HG02870 (cell line): ENCODE results near the gene MLXIP.

Source experiments
- ATAC-seq: cut with Tn5 transposase; IDR thresholded peaks from one replicate; pipeline ENCODE4 v1.9.1; 2021; ENCODE audit warnings: mild to moderate bottlenecking, moderate library complexity; ENCODE audit not compliant: unreplicated experiment

The MLXIP gene

DNA sequence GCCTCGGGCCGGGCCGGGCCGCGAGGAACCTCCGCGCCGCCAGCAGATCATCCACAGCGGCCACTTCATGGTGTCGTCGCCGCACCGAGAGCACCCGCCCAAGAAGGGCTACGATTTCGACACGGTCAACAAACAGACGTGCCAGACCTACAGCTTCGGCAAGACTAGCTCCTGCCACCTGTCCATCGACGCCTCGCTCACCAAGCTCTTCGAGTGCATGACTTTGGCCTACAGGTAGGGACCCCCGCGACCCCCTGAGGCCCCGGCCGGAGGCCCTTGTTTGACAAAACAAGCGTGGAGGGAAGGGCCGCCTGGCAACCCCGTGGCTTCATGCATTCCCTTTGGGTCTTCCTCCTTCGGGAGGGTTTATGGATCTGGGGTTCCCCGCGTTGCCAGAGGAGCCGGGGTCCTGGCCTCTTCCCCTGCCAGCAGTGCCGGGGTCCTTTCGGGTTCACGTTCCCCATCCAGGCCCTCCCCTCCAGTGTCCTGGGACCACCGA, 526 bp downstream of the MLXIP start:
- ATAC-seq = peak; percentile 13

DNA sequence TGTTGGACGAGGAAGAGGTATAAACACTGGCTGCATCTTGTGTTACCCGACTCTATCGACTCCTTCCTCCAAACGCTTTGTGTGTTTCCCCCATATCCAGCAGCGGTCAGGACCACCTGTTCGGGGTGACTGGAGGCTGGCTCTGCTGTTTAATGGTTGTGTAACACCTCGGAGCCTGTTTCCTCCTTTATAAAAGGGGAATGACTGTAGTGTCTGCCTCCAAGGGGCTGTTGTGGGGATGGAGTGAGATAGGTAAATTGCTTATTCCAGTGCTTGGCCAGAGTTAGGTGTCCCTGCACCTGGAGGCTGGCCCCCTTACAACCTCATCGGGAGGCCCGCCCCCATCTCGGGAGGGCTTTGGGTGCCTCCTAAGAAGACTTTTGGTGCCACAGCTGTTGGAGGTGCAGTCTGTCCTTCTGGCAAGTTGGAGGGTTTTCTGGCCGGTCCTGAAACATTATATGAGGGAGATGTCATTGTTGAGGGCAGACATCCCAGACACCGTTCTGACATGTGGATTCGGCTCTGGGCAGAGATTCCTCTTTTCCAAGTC, 1.1 kb downstream of the MLXIP start:
- no peak for ATAC-seq

DNA sequence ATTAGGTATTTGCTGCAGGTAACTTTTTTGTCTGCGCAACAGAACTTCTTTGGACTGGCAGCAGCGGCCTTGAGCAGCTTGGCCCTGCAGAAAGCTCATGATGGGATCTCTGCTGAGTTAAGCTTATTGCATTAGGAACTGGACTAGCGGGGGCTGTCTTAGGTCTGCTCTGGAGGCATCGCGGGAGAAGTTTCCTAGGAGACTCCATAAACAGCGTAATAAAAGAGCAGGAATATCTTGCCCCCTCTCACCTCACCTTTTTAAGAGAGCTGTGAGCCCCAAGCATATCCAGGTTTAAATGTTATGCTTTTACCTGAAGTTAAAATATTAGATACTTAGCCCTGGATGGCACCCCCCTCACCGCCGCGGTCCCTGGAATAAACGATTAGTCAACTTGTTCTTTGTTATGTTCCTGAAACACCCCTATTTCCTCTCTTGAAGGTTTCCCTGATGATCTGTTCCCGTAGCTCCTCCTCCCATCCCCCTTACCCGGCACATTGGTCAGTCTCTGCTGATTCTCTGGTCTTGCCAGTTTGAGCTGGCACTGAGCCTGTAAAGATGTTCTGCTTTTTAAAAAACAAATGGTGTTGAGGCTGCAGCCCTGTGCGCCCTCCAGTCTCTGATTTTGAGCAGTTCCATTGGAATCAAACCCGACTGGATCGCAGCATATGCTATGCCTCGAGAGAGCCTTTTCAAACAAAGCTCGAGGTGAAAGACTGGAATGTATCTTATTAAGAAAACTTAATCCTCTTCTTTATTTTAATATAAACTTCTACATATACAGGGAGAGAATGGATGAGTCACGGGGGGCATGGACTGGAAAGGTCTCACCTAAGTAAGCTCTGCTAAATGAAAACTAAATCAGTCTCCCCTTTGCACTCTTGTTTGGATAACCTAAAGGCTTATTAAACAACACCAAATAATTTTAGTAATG, 1.9 kb downstream of the MLXIP start:
- no peak for ATAC-seq

DNA sequence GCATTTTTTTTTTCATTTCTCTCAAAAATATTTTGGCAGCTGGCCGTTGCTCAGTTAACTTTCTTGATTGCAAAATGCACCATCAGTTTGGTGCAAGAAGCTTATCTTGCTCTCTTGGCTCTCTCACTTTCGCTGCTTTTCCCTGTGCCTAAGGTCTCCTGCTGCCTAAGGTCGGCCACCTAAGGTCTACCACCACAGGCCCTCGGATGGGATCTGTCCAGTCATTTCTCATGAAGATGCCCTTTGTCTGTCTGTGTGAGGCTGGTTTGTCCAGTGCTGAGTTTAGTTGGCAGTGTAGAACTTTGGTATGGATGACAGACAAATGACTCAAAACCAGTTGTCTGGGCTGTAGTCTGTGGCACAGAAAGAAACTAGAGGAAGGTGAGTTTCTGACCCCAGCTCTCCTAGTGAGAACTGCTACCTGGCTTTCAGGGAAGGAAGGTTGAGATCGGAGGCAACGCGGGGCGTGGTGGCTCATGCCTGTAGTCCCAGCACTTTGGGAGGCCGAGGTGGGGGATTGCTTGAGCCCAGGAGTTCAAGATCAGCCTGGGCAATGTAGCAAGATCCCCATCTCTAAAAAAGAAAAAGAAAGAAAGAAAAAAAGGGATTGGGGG, 2.6 kb downstream of the MLXIP start:
- no peak for ATAC-seq

DNA sequence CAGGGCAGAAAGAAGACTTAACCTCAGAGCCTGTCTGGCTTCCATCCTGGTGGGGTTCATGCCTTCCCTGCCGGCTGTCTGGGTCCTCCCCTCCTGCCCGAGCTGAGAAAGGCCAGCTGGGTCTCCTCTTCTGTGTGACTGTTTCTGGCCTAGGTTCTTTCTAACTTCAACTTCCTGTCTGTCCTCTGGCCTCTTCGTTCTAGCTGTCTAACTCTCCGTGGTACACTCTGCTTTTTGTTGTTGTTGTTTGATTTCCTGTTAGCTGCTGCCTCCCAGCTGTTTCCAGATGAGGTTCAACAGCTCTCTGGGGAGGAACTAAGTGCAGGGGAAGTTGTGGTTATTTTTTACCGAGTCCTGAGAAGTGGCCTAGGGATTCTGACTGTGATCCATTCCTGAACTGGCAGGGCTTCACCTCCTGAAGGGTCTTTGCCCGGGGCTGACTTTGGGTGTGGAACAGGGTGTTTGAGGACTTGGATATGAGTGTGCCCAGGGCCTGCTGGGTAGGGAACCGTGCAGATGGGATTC, 3.2 kb downstream of the MLXIP start:
- ATAC-seq = peak; percentile 30

DNA sequence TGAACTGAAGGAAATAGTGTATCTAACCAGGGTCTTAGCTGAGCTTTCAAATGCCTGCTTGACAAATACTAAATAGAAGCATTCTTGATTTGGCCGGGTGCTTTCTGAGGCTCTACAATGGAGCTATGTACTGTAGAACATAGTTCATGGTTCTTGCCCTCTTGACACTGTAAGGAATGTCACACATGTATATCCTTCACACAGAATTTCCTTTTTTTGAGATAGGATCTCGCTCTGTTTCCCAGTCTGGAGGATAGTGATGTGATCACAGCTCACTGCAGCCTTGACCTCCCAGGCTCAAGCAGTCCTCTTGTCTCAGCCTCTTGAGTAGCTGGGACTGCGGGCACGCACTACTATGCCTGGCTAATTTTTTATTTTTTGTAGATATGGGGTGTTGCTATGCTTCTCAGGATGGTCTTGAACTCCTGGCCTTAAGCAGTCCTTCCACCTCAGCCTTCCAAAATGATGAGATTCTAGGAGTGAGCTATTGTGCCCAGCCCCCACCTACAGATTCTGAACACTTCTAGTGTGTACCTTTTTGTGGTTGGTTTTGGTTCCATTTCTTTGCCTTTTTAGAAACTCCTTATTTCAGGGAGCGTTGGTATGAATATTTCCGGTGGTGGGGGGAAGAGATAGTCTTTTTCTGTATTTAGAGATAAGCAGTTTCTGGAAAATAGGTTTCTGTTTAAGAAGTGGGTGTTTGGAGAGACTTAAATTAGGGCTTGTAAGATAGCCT, 4.2 kb downstream of the MLXIP start:
- no peak for ATAC-seq

DNA sequence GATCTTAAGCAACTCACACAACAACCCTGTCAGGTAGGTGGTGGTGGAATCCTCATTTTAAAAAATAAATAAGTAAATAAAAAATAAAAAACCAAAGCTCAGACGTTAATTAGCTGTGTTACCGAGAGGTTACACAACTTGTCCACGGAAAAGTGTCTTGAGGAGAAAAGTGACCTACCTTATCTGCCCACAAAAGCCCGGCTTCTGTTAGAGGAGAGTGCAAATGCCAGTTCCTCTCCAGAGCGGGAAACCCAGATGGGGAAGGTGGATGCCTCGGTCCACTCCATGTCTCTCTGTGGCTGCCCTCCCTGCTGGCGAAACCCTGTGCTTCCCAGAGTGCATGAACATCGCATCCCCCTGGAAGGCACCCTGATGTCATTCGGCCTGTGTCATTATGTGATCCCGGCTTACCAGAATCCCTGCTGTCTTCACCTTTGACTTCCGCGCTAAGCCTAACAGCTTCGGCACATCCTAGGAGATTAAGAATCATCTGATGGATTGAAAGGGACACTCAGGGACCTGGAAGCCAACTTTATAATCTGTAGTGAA, 6.4 kb downstream of the MLXIP start:
- ATAC-seq = no peak

DNA sequence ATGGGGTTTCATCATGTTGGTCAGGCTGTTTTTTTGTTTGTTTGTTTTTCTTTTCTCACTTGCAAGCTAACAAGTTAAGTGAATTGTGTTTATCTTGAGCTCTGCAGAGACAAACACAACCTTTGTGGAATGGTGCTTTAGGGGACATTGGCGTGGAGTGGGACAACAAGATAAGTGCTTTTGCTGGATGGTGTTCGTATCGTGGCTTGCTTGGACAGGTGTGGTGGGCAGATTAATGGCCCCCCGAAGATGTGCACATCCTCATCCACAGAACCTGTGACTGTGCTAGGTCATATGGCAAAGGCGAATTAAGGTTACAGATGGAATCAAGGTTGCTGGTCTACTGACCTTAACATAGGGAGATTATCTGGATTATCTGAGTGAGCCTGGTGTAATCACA, 7.0 kb downstream of the MLXIP start:
- no peak for ATAC-seq

DNA sequence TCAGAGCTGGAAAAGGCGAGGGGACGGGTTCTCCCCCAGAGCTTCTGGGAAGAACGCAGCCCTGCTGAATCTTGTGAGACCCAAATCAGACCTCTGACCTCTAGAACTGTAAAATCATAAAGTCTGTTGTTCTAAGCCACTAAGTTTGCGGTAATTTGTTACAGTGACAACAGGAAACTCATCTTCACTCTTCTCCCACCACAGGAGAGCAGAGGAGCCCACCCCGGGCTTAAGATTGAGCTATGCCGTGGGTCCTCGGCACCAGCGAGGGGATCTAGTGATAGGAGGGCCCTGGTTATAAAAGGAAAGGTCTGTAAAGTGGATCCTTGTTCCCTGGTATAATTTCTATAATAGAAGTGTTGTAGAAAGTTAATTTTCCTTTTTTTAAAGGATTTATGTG, 7.6 kb downstream of the MLXIP start:
- ATAC-seq = no peak

DNA sequence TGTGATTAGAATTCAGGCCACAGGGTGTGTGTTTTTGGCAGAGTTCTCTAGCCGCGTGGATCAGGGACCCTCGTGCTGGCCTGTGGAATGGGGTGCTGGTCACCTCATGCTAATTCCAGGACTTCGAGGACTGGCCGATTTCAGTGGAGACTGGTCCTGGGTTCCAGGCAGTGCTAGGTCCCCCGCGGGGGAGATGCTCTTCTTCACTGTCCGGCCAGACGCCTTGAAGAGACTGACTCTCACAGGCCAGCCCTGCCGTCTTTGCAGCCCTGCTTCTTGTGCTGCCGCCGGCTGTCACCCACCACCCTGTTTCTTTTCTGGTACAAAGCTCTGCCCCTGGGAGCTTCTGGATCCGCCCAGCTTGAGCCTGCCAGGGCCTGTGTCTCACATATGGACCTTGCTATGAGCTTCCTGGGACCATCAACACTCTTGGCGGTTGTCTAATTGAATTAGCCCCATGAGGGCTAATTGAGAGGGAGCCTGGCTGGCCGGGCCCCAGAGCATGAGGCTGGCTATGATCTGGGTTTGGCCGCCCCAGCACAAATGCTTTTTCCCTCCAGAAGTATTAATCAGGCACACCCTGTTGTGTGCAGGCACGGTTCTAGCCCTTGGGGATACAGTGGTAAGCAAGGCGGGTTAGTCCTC, 8.2 kb downstream of the MLXIP start:
- ATAC-seq = no peak

DNA sequence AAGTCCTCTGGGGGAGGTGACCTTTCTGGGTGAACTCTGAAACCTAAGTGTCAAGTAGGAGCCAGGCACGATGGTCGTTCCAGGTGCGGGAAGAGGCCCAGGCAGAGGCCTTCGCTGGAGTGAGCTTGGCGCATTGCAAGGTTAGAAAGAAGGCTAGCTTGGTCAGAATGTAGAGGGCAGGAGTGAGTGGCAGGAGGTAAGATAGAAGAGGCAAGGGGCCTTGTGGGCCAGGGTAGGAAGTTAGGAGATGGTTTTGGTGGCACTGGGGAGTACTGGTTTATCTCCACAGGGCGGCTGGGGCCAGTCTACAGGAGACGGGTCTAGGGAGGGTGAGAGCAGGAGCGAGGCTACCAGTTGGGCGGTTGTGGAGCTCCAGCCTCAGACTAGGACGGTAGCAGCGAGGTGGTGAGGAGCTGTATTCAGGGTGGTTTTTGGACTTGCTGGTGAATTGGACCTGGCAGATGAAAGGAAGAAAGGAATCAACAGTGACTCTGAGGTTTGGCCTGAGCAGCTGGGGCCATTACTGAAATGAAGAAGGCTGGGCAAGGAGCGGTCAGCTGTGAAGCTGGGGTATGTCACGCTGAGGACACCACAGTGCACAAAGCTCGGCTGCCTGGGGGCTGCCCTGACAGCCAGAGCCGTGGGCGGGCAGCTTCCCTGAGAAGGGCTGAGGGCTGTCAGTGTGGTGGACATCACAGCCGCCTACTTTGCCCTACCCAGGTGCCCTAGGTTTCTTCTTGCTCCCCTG, 9.0 kb downstream of the MLXIP start:
- no peak for ATAC-seq

DNA sequence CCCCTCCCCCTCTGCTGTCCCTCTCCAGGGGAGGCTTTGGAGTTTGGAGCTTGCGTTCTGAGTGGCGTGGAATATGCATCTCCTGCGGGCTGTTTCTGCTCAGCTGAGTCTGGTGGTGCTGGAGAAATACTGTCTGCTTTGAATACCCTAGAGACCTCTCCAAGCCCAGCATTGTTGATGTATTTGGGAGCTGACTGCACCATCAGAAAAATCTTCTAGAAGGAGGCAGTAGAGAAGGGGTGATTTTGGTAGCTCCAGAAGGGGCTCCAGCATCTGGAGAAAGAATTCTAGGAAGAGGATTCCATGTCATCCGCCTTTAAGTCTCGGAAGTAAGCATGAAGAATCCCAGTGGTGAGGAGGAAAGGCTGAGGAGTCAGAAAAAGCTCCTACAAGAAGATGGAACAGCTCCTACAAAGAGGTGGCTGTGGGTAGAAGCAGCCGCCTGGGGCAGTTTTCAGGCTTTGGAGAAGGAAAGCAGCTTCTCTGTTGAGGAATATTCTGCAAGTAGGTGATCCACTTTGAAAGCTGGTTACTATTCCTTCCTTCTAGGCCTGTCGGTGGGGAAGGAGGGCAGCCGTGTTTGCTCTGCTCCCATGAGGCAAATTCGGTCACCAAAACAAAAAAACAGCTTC, 9.7 kb downstream of the MLXIP start:
- no peak for ATAC-seq

DNA sequence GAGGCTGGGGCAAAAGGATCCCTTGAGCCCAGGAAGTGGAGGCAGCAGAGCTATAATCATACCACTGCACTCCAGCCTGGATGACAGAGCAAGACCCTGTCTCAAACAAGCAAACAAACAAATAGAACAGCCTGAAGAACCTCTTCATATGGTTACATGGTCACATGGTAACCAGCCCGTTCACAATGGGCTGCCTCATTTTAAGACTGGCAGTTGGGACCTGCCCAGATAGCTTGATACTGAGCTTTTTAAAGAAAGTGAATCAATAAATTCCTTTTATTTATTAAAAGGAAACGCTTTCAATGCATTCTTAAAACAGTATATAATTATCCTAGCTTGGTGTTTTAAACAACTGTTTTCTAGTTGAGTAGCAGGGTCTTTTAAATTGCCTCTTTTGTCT, 10.5 kb downstream of the MLXIP start:
- ATAC-seq = no peak

DNA sequence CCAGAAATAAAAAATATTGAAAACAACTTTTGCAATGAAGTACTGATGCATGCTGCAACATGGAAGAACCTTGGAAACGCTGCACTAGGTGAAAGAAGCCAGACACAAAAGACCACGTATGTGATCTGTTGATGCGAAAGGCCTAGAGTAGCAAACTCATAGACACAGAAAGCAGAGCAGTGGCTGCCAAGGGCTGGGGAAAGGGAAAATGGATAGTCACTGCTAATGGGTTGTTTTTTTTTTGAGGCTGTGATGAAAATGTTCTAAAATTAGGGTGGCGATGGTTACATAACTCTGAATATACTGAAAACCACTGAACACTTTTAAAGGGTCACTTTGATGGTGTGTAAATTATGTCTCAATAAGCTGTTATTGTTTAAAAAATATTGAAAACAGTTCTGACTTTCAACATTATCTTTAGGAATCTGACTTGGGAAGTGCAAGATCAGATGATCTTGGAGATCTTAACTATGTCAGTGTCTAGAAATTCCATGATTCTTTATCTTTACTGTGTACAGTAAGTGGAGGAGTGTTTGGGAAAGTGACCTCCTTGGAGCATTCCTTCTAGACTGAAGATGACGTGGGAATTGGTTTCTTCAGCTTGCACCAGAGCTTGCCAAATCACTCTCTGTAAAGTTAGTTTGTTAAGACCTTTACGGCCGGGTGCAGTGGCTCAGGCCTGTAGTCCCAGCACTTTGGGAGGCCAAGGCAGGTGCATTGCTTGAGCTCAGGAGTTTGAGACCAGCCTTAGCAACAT, 12.4 kb downstream of the MLXIP start:
- no peak for ATAC-seq

DNA sequence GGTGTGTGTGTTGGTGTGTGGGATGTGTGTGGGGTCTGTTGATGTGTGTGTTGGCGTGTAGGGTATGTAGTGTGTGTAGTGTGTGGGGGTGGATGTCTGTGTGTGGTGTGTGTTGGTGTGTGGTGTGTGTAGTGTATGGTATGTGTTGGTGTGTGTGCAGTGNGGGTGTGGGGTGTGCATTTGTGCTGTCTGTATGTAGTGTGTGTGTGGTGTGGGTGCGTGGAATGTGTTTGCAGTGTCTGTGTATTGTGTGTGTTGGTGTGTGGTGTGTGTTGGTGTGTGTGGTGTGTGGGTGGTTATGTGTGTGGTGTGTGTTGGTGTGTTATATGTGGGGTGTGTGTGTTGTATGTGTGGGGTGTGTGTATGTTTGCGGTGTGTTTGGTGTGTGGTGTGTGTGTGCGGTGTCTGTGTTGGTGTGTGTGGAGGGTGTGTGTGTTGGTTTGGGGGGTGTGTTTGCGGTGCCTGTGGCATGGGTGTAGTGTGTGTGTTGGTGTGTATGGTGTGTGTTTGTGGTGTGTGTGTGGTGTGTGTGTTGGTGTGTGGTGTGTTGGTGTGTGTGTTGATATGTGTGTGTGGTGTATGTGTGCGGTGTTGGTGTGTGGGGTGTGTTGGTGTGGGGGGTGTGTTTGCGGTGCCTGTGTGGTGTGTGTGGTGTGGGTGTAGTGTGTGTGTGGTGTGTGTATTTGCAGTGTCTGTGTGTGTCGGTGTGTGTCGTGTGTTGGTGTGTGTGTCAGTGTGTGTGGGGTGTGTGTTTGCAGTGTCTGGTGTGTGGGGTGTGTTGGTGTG, 14.7 kb downstream of the MLXIP start:
- ATAC-seq = no peak

DNA sequence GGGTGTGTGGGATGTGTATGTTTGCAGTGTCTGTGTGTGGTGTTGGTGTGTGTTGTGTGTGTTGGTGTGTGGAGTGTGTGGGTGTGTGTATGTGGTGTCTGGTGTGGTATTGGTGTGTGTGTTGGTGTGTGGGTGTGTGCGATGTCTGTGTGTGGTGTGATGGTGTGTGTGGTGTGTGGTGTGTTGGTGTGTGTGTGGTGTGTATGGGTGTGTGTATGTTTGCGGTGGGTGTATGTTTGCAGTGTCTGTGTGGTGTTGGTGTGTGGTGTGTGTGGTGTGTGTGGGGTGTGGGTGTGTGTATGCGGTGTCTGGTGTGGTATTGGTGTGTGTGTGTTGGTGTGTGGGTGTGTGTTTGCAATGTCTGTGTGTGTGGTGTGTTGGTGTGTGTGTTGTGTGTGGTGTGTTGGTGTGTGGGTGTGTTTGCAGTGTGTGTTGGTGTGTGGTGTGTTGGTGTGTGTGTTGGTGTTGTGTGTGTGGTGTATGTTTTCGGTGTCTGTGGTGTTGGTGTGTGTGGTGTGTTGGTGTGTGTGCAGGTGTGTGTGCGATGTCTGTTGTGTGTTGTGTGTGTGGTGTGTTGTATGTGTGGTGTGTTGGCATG, 15.7 kb downstream of the MLXIP start:
- no peak for ATAC-seq
